D721Med (cell line): ENCODE data around the gene HDAC1.
A peak's percentile ranks its signal among the peaks of the same experiment; 100 is the strongest.

Experiments used
- DNase-seq: peaks from one replicate; pipeline ENCODE4 v3.0.0; 2011; ENCODE audit warnings: low spot score; ENCODE audit not compliant: insufficient read length
- FAIRE-seq: peaks from 2 replicates; lab custom pipeline; 2011; peaks lifted over from hg19 to GRCh38; lab: Jason Lieb, UNC
- CTCF ChIP-seq: IDR thresholded peaks from 2 replicates; pipeline ENCODE4 v1.5.1; 2012; ENCODE audit warnings: mild to moderate bottlenecking, control low read depth; ENCODE audit not compliant: insufficient read depth; ENCODE audit errors: missing control alignments

The HDAC1 gene

GRCh38 chr1:32291708-32292538, at the start of gene HDAC1:
TSS of gene HDAC1 (plus strand) at chr1:32292083. CDS start at chr1:32292170, 87 bp downstream.
- TF ChIP-seq CTCF: no peak
- DNase-seq: peak; percentile 87
- FAIRE-seq: no peak

GRCh38 chr1:32242341-32242851, 49.5 kb upstream of the HDAC1 start:
- TF ChIP-seq CTCF: no peak
- DNase-seq (no peak), FAIRE-seq (no peak)

- no peak for TF ChIP-seq CTCF
- no peak for FAIRE-seq
- DNase-seq: no peak
These were observed 45.0 kb upstream of the HDAC1 start, which contains the start of gene FAM167B for GRCh38 chr1:32246888-32247273. TSS of gene FAM167B (plus strand) at chr1:32247222. CDS start at chr1:32247422, 200 bp downstream.

- FAIRE-seq: no peak
- no peak for DNase-seq
- TF ChIP-seq CTCF: no peak
These were observed 44.4 kb upstream of the HDAC1 start for GRCh38 chr1:32247452-32247851.

GRCh38 chr1:32247983-32248889, 43.6 kb upstream of the HDAC1 start:
- DNase-seq (peak; percentile 71), FAIRE-seq (no peak)
- TF ChIP-seq CTCF: peak; percentile 64

- TF ChIP-seq CTCF: no peak
- DNase-seq: no peak
- FAIRE-seq: no peak
These were observed 41.9 kb upstream of the HDAC1 start for GRCh38 chr1:32249831-32250525.
